K562 (cell line): ENCODE measurements around the gene GARIN5B. TPM values are rescaled to one million over a fixed set of nuclear protein-coding genes. Genes with fewer than 3 reads are reported as not detected.

Experiments
- ARID1B ChIP-seq: fragments of 450-650 bp; IDR thresholded peaks from 2 replicates; pipeline ENCODE4 v1.6.1; 2016; ENCODE audit warnings: antibody characterized with exemption, mild to moderate bottlenecking, inconsistent platforms
- ARID3B ChIP-seq: fragments of 250-450 bp; sonication (Bioruptor Pico); IDR thresholded peaks from 2 replicates; pipeline ENCODE4 v1.4.0; 2020; ENCODE audit warnings: borderline replicate concordance
- CREB3L1 ChIP-seq: fragments of 450-650 bp; IDR thresholded peaks from 2 replicates; pipeline ENCODE4 v1.6.1; 2014; ENCODE audit warnings: low read depth, mild to moderate bottlenecking, moderate library complexity, borderline replicate concordance
- DACH1 ChIP-seq: fragments of 450-650 bp; IDR thresholded peaks from 2 replicates; pipeline ENCODE4 v1.6.1; 2018; ENCODE audit not compliant: partially characterized antibody
- E2F5 ChIP-seq: sonication (generic); formaldehyde crosslinking; IDR thresholded peaks from 2 replicates; pipeline ENCODE4 v1.8.0; 2022; ENCODE audit warnings: mild to moderate bottlenecking, missing genetic modification reagents
- FOXP1 ChIP-seq: sonication (generic); formaldehyde crosslinking; IDR thresholded peaks from 2 replicates; pipeline ENCODE4 v1.8.0; 2022; ENCODE audit warnings: mild to moderate bottlenecking, missing genetic modification reagents
- HDAC2 ChIP-seq: fragments of 450-650 bp; IDR thresholded peaks from 2 replicates; pipeline ENCODE4 v1.6.1; 2016; ENCODE audit warnings: mild to moderate bottlenecking
- HNRNPUL1 ChIP-seq: fragments of 200-400 bp; formaldehyde crosslinking; IDR thresholded peaks from 2 replicates; pipeline ENCODE4 v1.6.1; 2017; ENCODE audit warnings: low read length
- MAFG ChIP-seq: fragments of 450-650 bp; conservative IDR thresholded peaks from 2 replicates; pipeline ENCODE4 v1.6.1; 2016; ENCODE audit warnings: missing genetic modification characterization, missing compliant biosample characterization
- PRDM10 ChIP-seq: fragments of 450-650 bp; IDR thresholded peaks from 2 replicates; pipeline ENCODE4 v1.6.1; 2018; ENCODE audit not compliant: partially characterized antibody
- RBBP5 ChIP-seq: fragments of 200-600 bp; sonication (generic); IDR thresholded peaks from 2 replicates; pipeline ENCODE4 v1.6.1; 2012; ENCODE audit warnings: borderline replicate concordance, mild to moderate bottlenecking, low read length, control low read depth, inconsistent platforms; ENCODE audit not compliant: insufficient read depth, poor library complexity, severe bottlenecking
- RBM14 ChIP-seq: fragments of 200-400 bp; formaldehyde crosslinking; IDR thresholded peaks from 2 replicates; pipeline ENCODE4 v1.6.1; 2018; ENCODE audit warnings: low read depth, mild to moderate bottlenecking, low read length, moderate library complexity, borderline replicate concordance; ENCODE audit not compliant: insufficient read depth
- SMAD2 ChIP-seq: fragments of 150-350 bp; IDR thresholded peaks from 2 replicates; pipeline ENCODE4 v1.6.1; 2014; ENCODE audit warnings: low read depth, mild to moderate bottlenecking, low read length
- SMARCA4 ChIP-seq: fragments of 450-650 bp; IDR thresholded peaks from 2 replicates; pipeline ENCODE4 v1.6.1; 2016
- SREBF1 ChIP-seq: fragments of 150-350 bp; IDR thresholded peaks from 2 replicates; pipeline ENCODE4 v1.6.1; 2014; ENCODE audit warnings: antibody characterized with exemption, low read depth, low read length, borderline replicate concordance
- TCFL5 ChIP-seq: fragments of 250-450 bp; sonication (Bioruptor Pico); conservative IDR thresholded peaks from 2 replicates; pipeline ENCODE4 v1.6.1; 2021; ENCODE audit warnings: mild to moderate bottlenecking, moderate library complexity, matching md5 sums
- TRIM25 ChIP-seq: fragments of 450-650 bp; IDR thresholded peaks from 2 replicates; pipeline ENCODE4 v1.7.0; 2016; ENCODE audit warnings: borderline replicate concordance
- USF2 ChIP-seq: sonication (generic); formaldehyde crosslinking; IDR thresholded peaks from 2 replicates; pipeline ENCODE4 v1.5.0; 2020; ENCODE audit warnings: missing genetic modification reagents
- ZFP1 ChIP-seq: fragments of 450-650 bp; formaldehyde crosslinking; IDR thresholded peaks from 2 replicates; pipeline ENCODE4 v1.4.0; 2020; ENCODE audit warnings: mild to moderate bottlenecking, mixed read lengths
- polyA plus RNA-seq, 8 experiments: library from polyadenylated mRNA; depleted of rRNA in 4 of 8; stranded (reverse) in 5 of 8; unstranded in 3 of 8; fragments of >200 nt; fragmentation: Nextera tagmentation in 2 of 8; fragmentation: Illumina TruSeq in 1 of 8; extraction: Ambion mirVana in 2 of 8; extraction: Trizol in 1 of 8; gene quantifications; 2 replicates each; pipeline versions ENCODE4 v1.2.1 to v1.2.3, GENCODE V29; 2011 to 2014; ENCODE audit warnings: inconsistent platforms in 1 of 8, missing spikeins in 1 of 8
- total RNA-seq, 7 experiments: library from RNA; depleted of rRNA in 6 of 7; stranded (reverse); fragments of >200 nt in 6 of 7; fragmentation: Illumina TruSeq in 2 of 7; extraction: Trizol in 2 of 7; gene quantifications; 2 replicates each; pipeline versions ENCODE4 v1.2.1 to v1.2.3, GENCODE V29; 2011 to 2021; ENCODE audit warnings: low replicate concordance in 1 of 7

Gene GARIN5B
- total and polyA plus RNA-seq, 9 of the 15 experiments (the other 6 are each of a cell fraction or from before 2014, with no cell fraction given) = not detected

- TF ChIP-seq RBM14 = no peak
- no peak for TF ChIP-seq TCFL5
- no peak for TF ChIP-seq HNRNPUL1
- TF ChIP-seq ARID1B = peak; percentile 54
- peak; percentile 98 for TF ChIP-seq MAFG (tag)
- TF ChIP-seq HDAC2 = no peak
- no peak for TF ChIP-seq TRIM25
- TF ChIP-seq SMARCA4 = peak; percentile 43; the same call in 1 of the 2 replicates
- TF ChIP-seq SREBF1 = no peak
- TF ChIP-seq ZFP1 (CRISPR knock-in tag) = no peak
- TF ChIP-seq DACH1 = no peak
- TF ChIP-seq ARID3B (CRISPR knock-in tag) = no peak
- no peak for TF ChIP-seq FOXP1 (CRISPR knock-in tag)
- TF ChIP-seq RBBP5 = no peak
- TF ChIP-seq PRDM10 = no peak
- no peak for TF ChIP-seq SMAD2
- no peak for TF ChIP-seq USF2
- TF ChIP-seq CREB3L1 = no peak
- TF ChIP-seq E2F5 (CRISPR knock-in tag) = no peak
Observed at GRCh38 chr19:55325172-55325571, 37.9 kb downstream of the GARIN5B start, which contains the start of gene TMEM150B (continued).
